ENCODE data around the gene OSCAR. TPM values are rescaled to one million over a fixed set of nuclear protein-coding genes. Genes with fewer than 3 reads are reported as not detected.

The OSCAR gene
- total and polyA plus RNA-seq, 2 of the 13 experiments (the other 11 are each of a cell fraction or from before 2014, with no cell fraction given), result 1.9 TPM; not detected in 1

DNA sequence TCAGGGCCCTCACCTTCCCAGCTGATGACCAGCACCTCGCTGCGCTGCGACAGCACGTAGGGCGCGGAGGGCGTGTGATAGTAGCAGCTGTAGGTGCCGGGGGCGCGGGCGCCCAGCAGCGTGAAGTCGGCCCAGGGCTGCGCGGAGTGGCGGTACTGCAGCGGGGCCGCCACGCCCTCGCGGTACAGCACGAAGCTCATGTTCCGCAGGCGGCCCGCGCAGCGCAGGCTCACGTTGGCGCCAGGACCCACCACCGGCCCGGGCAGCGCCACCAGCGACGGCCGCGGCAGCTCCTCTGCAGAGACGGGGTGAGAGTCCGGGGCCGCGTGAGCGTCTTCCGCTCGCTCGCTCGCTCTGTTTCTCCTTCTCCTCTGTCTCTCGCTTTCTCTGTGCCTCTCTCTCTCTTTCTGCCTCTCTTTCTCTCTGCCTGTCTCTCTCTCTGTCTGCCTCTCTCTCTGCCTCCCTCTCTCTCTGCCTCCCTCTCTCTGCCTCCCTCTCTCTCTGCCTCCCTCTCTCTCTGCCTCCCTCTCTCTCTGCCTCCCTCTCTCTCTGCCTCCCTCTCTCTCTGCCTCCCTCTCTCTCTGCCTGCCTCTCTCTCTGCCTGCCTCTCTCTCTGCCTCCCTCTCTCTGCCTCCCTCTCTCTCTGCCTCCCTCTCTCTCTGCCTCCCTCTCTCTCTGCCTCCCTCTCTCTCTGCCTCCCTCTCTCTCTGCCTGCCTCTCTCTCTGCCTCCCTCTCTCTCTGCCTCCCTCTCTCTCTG is 4.6 kb downstream of the OSCAR start (continued):
- TF ChIP-seq ZNF143 (CRISPR knock-in tag; IDR thresholded peaks at IDR 0.05), result peak; percentile 20; the same call in 1 of the 2 replicates
- peak; percentile 66; the same call in 1 of the 2 replicates for TF ChIP-seq ZFP37 (CRISPR knock-in tag; IDR thresholded peaks at IDR 0.05; ENCODE audit: borderline replicate concordance)
- peak; percentile 36; the same call in 1 of the 2 replicates for TF ChIP-seq ZGPAT (CRISPR knock-in tag; IDR thresholded peaks at IDR 0.05)
- TF ChIP-seq HINFP (CRISPR knock-in tag; IDR thresholded peaks at IDR 0.05; ENCODE audit: low read depth), result peak; percentile 51; the same call in 1 of the 2 replicates
- TF ChIP-seq ZNF782 (CRISPR knock-in tag; IDR thresholded peaks at IDR 0.05; ENCODE audit: borderline replicate concordance), result 0 out of 2 replicates have a peak, but pooled peaks have one; percentile 52
- 0 out of 2 replicates have a peak, but pooled peaks have one; percentile 25 for TF ChIP-seq RXRA (CRISPR knock-in tag; IDR thresholded peaks at IDR 0.05)
- TF ChIP-seq, protein P1, sequence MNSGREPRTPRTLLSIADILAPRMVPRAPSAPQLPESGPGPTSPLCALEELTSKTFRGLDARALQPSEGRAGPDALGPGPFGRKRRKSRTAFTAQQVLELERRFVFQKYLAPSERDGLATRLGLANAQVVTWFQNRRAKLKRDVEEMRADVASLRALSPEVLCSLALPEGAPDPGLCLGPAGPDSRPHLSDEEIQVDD (CRISPR knock-in tag; IDR thresholded peaks at IDR 0.05; ENCODE audit: borderline replicate concordance), result peak; percentile 62; the same call in 1 of the 2 replicates
- peak; percentile 59; the same call in 1 of the 2 replicates for TF ChIP-seq SP4 (CRISPR knock-in tag; IDR thresholded peaks at IDR 0.05)
- TF ChIP-seq JUND (CRISPR knock-in tag; IDR thresholded peaks at IDR 0.05), result peak; percentile 30; the same call in 1 of the 2 replicates
- TF ChIP-seq, protein P2, sequence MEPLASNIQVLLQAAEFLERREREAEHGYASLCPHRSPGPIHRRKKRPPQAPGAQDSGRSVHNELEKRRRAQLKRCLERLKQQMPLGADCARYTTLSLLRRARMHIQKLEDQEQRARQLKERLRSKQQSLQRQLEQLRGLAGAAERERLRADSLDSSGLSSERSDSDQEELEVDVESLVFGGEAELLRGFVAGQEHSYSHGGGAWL (CRISPR knock-in tag; IDR thresholded peaks at IDR 0.05), result peak; percentile 96
- TF ChIP-seq ZNF564 (CRISPR knock-in tag; IDR thresholded peaks at IDR 0.05), result peak; percentile 69; the same call in 1 of the 2 replicates
- TF ChIP-seq TFDP1 (CRISPR knock-in tag; IDR thresholded peaks at IDR 0.05; ENCODE audit: borderline replicate concordance), result peak; percentile 84; the same call in 1 of the 2 replicates
- TF ChIP-seq, protein P3, sequence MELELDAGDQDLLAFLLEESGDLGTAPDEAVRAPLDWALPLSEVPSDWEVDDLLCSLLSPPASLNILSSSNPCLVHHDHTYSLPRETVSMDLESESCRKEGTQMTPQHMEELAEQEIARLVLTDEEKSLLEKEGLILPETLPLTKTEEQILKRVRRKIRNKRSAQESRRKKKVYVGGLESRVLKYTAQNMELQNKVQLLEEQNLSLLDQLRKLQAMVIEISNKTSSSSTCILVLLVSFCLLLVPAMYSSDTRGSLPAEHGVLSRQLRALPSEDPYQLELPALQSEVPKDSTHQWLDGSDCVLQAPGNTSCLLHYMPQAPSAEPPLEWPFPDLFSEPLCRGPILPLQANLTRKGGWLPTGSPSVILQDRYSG (CRISPR knock-in tag; IDR thresholded peaks at IDR 0.05), result peak; percentile 89
- TF ChIP-seq ETS1 (CRISPR knock-in tag; IDR thresholded peaks at IDR 0.05), result 0 out of 2 replicates have a peak, but pooled peaks have one; percentile 62
- TF ChIP-seq, protein P4, sequence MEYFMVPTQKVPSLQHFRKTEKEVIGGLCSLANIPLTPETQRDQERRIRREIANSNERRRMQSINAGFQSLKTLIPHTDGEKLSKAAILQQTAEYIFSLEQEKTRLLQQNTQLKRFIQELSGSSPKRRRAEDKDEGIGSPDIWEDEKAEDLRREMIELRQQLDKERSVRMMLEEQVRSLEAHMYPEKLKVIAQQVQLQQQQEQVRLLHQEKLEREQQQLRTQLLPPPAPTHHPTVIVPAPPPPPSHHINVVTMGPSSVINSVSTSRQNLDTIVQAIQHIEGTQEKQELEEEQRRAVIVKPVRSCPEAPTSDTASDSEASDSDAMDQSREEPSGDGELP (IDR thresholded peaks at IDR 0.05; ENCODE audit: borderline replicate concordance, low read depth), result 0 out of 2 replicates have a peak, but pooled peaks have one; percentile 13
- peak; percentile 68; the same call in 1 of the 2 replicates for TF ChIP-seq REXO4 (CRISPR knock-in tag; IDR thresholded peaks at IDR 0.05; ENCODE audit: borderline replicate concordance)
- TF ChIP-seq FLYWCH1 (CRISPR knock-in tag; IDR thresholded peaks at IDR 0.05), result peak; percentile 71; the same call in 1 of the 2 replicates
- TF ChIP-seq FOXC1 (CRISPR knock-in tag; IDR thresholded peaks at IDR 0.05; ENCODE audit: borderline replicate concordance), result peak; percentile 62; the same call in 1 of the 2 replicates
- 0 out of 2 replicates have a peak, but pooled peaks have one; percentile 34 for TF ChIP-seq REPIN1 (CRISPR knock-in tag; IDR thresholded peaks at IDR 0.05; ENCODE audit: borderline replicate concordance, low read depth)
